ENCODE data around the gene SLC6A9. TPM values are rescaled to one million over a fixed set of nuclear protein-coding genes. Genes with fewer than 3 reads are reported as not detected.

The SLC6A9 gene
- total RNA-seq, 1 donor from 2014 or later: 22.8 TPM

GRCh38 chr1:43956234-43956633 is 75.0 kb downstream of the SLC6A9 start:
- DNase-seq (ENCODE audit: low read depth, low spot score): no peak
- Mint-ChIP-seq H3K4me3 (no peak overlapping the region), H3K36me3 (ENCODE audit: low read depth) (peaks cover 5% of the 10 kb centered on the region), H3K9me3 (no peaks in the 10 kb centered on the region), H3K27ac (ENCODE audit: unreplicated experiment) (no peak overlapping the region), H3K4me1 (peaks cover under 1% of the 10 kb centered on the region), H3K27me3 (ENCODE audit: low read depth) (no peaks in the 10 kb centered on the region)
- no peak for TF ChIP-seq CTCF (conservative IDR thresholded peaks at IDR 0.05)

- no peaks in the 10 kb centered on the region for H3K9me3 Mint-ChIP-seq
- peaks cover 7% of the 10 kb centered on the region for H3K36me3 Mint-ChIP-seq (ENCODE audit: low read depth)
- no peak for DNase-seq (ENCODE audit: low read depth, low spot score)
- no peaks in the 10 kb centered on the region for H3K27me3 Mint-ChIP-seq (ENCODE audit: low read depth)
- H3K27ac Mint-ChIP-seq (ENCODE audit: unreplicated experiment): no peak overlapping the region
- no peak for TF ChIP-seq CTCF (conservative IDR thresholded peaks at IDR 0.05)
- H3K4me3 Mint-ChIP-seq: no peak overlapping the region
- H3K4me1 Mint-ChIP-seq: peaks cover 10% of the 10 kb centered on the region
Observed at GRCh38 chr1:43954036-43954435, 77.2 kb downstream of the SLC6A9 start.

- Mint-ChIP-seq H3K4me1 (peaks cover 14% of the 10 kb centered on the region), H3K27ac (ENCODE audit: unreplicated experiment) (no peak overlapping the region)
- TF ChIP-seq CTCF (conservative IDR thresholded peaks at IDR 0.05): no peak
Observed at GRCh38 chr1:43953361-43953760, 77.9 kb downstream of the SLC6A9 start.

GRCh38 chr1:43952731-43953346 is 78.4 kb downstream of the SLC6A9 start:
- TF ChIP-seq CTCF (conservative IDR thresholded peaks at IDR 0.05): no peak
- H3K36me3 Mint-ChIP-seq (ENCODE audit: low read depth): peaks cover 4% of the 10 kb centered on the region
- H3K4me1 Mint-ChIP-seq: peaks cover 19% of the 10 kb centered on the region
- no peaks in the 10 kb centered on the region for H3K27me3 Mint-ChIP-seq (ENCODE audit: low read depth)
- H3K27ac Mint-ChIP-seq (ENCODE audit: unreplicated experiment): no peak overlapping the region
- no peaks in the 10 kb centered on the region for H3K9me3 Mint-ChIP-seq
- no peak overlapping the region for H3K4me3 Mint-ChIP-seq
- DNase-seq (ENCODE audit: low read depth, low spot score): no peak

More at GRCh38 chr1:43953361-43953760, 77.9 kb downstream of the SLC6A9 start:
- Mint-ChIP-seq H3K36me3 (ENCODE audit: low read depth) (peaks cover 6% of the 10 kb centered on the region), H3K9me3 (no peaks in the 10 kb centered on the region), H3K27me3 (ENCODE audit: low read depth) (no peaks in the 10 kb centered on the region), H3K4me3 (no peak overlapping the region)
- DNase-seq (ENCODE audit: low read depth, low spot score): no peak

GRCh38 chr1:43951021-43951985 is 80.0 kb downstream of the SLC6A9 start:
- no peak overlapping the region for H3K27ac Mint-ChIP-seq (ENCODE audit: unreplicated experiment)
- peaks cover 24% of the 10 kb centered on the region for H3K4me1 Mint-ChIP-seq
- DNase-seq (ENCODE audit: low read depth, low spot score): no peak
- H3K36me3 Mint-ChIP-seq (ENCODE audit: low read depth): peaks cover 4% of the 10 kb centered on the region
- peak overlapping the region; percentile 57 for H3K4me3 Mint-ChIP-seq
- no peaks in the 10 kb centered on the region for H3K9me3 Mint-ChIP-seq
- TF ChIP-seq CTCF (conservative IDR thresholded peaks at IDR 0.05): no peak
- no peaks in the 10 kb centered on the region for H3K27me3 Mint-ChIP-seq (ENCODE audit: low read depth)

Data from neural crest cell (in vitro differentiated cells).